GM12878 (cell line): ENCODE measurements around the gene AHCY.

Experiments
- CHD4 ChIP-seq: fragments of 200-600 bp; sonication (generic); IDR thresholded peaks from 2 replicates; pipeline ENCODE4 v1.6.1; 2016; ENCODE audit warnings: mild to moderate bottlenecking
- CTCF ChIP-seq, 3 experiments: IDR thresholded peaks in 2 of 3; conservative IDR thresholded peaks in 1 of 3; 2 replicates each; pipeline ENCODE4 v1.5.1; 2011; ENCODE audit warnings: low read depth in 3 of 3, low read length in 3 of 3, mild to moderate bottlenecking in 3 of 3, control low read depth in 2 of 3, moderate library complexity in 2 of 3, inconsistent platforms in 1 of 3, mixed read lengths in 1 of 3; ENCODE audit not compliant: control insufficient read depth in 2 of 3, insufficient read depth in 1 of 3; ENCODE audit errors: extremely low read depth in 1 of 3
- EP300 ChIP-seq, 2 experiments: fragments of 150-350 bp in 1 of 2; IDR thresholded peaks; 2 replicates each; pipeline ENCODE4 v1.6.1; 2011 to 2012; ENCODE audit warnings: low read depth in 2 of 2, low read length in 2 of 2, borderline replicate concordance in 1 of 2, improper control_type of control experiment in 1 of 2, inconsistent platforms in 1 of 2; ENCODE audit not compliant: control insufficient read depth in 1 of 2
- JUNB ChIP-seq: IDR thresholded peaks from 2 replicates; pipeline ENCODE4 v1.6.1; 2016; ENCODE audit warnings: antibody characterized with exemption, mild to moderate bottlenecking
- KDM1A ChIP-seq: fragments of 200-600 bp; sonication (generic); IDR thresholded peaks from 2 replicates; pipeline ENCODE4 v1.6.1; 2016; ENCODE audit warnings: borderline replicate concordance
- NFYA ChIP-seq: IDR thresholded peaks from 2 replicates; pipeline ENCODE4 v1.6.1; 2011; ENCODE audit warnings: low read depth, mild to moderate bottlenecking, low read length, improper control_type of control experiment, borderline replicate concordance
- POLR2A ChIP-seq: IDR thresholded peaks from 2 replicates; pipeline ENCODE4 v1.6.1; 2011; ENCODE audit warnings: low read depth, mild to moderate bottlenecking, low read length
- POLR2AphosphoS5 ChIP-seq: IDR thresholded peaks from 2 replicates; pipeline ENCODE4 v1.6.1; 2011; ENCODE audit warnings: mild to moderate bottlenecking, low read length, inconsistent platforms
- RAD21 ChIP-seq: IDR thresholded peaks from 2 replicates; pipeline ENCODE4 v1.6.1; 2011; ENCODE audit warnings: mild to moderate bottlenecking, low read depth, low read length, moderate library complexity; ENCODE audit not compliant: insufficient read depth
- TAF1 ChIP-seq: IDR thresholded peaks from 2 replicates; pipeline ENCODE4 v1.6.1; 2011; ENCODE audit warnings: mild to moderate bottlenecking, low read depth, low read length, borderline replicate concordance
- USF2 ChIP-seq: IDR thresholded peaks from 2 replicates; pipeline ENCODE4 v1.6.1; 2011; ENCODE audit warnings: low read depth, low read length, improper control_type of control experiment, borderline replicate concordance
- YY1 ChIP-seq: IDR thresholded peaks from 2 replicates; pipeline ENCODE4 v1.6.1; 2011; ENCODE audit warnings: low read depth, mild to moderate bottlenecking, low read length

GRCh38 chr20:34294563-34294962 lies 8.6 kb downstream of the AHCY start:
- TF ChIP-seq NFYA: no peak
- TF ChIP-seq RAD21: no peak
- TF ChIP-seq YY1: no peak
- TF ChIP-seq CTCF (IDR thresholded peaks at IDR 0.05 in 2 of 3, conservative IDR thresholded peaks at IDR 0.05 in 1 of 3; ENCODE audit: control insufficient read depth in 2 of 3, extremely low read depth in 1 of 3, insufficient read depth in 1 of 3, low read depth in 3 of 3, low read length in 3 of 3): no peak
- TF ChIP-seq EP300 (IDR thresholded peaks at IDR 0.05; ENCODE audit: borderline replicate concordance in 1 of 2, control insufficient read depth in 1 of 2, low read depth in 2 of 2, low read length in 2 of 2): no peak
- no peak for TF ChIP-seq POLR2A
- TF ChIP-seq CHD4: no peak
- no peak for TF ChIP-seq USF2
- no peak for TF ChIP-seq TAF1
- TF ChIP-seq JUNB: no peak
- TF ChIP-seq POLR2AphosphoS5: no peak
- no peak for TF ChIP-seq KDM1A
